ENCODE measurements around the gene POC5.
A peak's percentile ranks its signal among the peaks of the same experiment; 100 is the strongest.
"Not testable (repeated sequence)": the region's sequence is repeated elsewhere in the genome, so short reads cannot be mapped to it uniquely, and the experiment has no call there.

Gene POC5

GRCh38 chr5:75723378-75723777 is 6.1 kb upstream of the POC5 start:
- no peaks in the 10 kb centered on the region for H3K9me3 ChIP-seq
- peaks cover 9% of the 10 kb centered on the region; the same call in 1 of the 2 replicates for H3K27me3 ChIP-seq (ENCODE audit: low read depth)
- no peaks in the 10 kb centered on the region for H3K36me3 ChIP-seq (replicated peaks)
- DNase-seq (ENCODE audit: low spot score in 2 of 2), result no peak
- no peak overlapping the region for H3K4me3 ChIP-seq
- H3K4me1 ChIP-seq, result peaks cover 18% of the 10 kb centered on the region
- in situ Hi-C loops (cut with MboI; ENCODE audit: low sequenced_read_pairs), result no loop called here

GRCh38 chr5:75721573-75721972 is 4.3 kb upstream of the POC5 start:
- no peak for DNase-seq (ENCODE audit: low spot score in 2 of 2)
- H3K4me1 ChIP-seq, result peaks cover 18% of the 10 kb centered on the region
- H3K36me3 ChIP-seq (replicated peaks), result no peaks in the 10 kb centered on the region
- in situ Hi-C loops (cut with MboI; ENCODE audit: low sequenced_read_pairs), result no loop called here
- no peaks in the 10 kb centered on the region for H3K9me3 ChIP-seq
- no peak overlapping the region for H3K4me3 ChIP-seq
- peaks cover 9% of the 10 kb centered on the region; the same call in 1 of the 2 replicates for H3K27me3 ChIP-seq (ENCODE audit: low read depth)

GRCh38 chr5:75720882-75721281 is 3.6 kb upstream of the POC5 start:
- in situ Hi-C loops (cut with MboI; ENCODE audit: low sequenced_read_pairs), result no loop called here
- Histone ChIP-seq H3K27me3 (ENCODE audit: low read depth) (peaks cover 9% of the 10 kb centered on the region; the same call in 1 of the 2 replicates), H3K4me1 (peaks cover 20% of the 10 kb centered on the region), H3K9me3 (no peaks in the 10 kb centered on the region), H3K36me3 (replicated peaks) (no peaks in the 10 kb centered on the region), H3K4me3 (no peak overlapping the region)
- no peak for DNase-seq (ENCODE audit: low spot score in 2 of 2)

GRCh38 chr5:75716715-75717081 is 539 bp downstream of the POC5 start:
- in situ Hi-C loops (cut with MboI; ENCODE audit: low sequenced_read_pairs), result no loop called here
- Histone ChIP-seq H3K9me3 (no peaks in the 10 kb centered on the region), H3K4me3 (peak overlapping the region; percentile 77), H3K4me1 (peaks cover 3% of the 10 kb centered on the region; the same call in 1 of the 2 replicates), H3K27me3 (ENCODE audit: low read depth) (peaks cover 3% of the 10 kb centered on the region; the same call in 1 of the 2 replicates), H3K36me3 (replicated peaks) (0 out of 2 replicates have a peak, but pooled peaks cover 3% of the 10 kb centered on the region)
- no peak for DNase-seq (ENCODE audit: low spot score in 2 of 2)

- H3K27me3 ChIP-seq (ENCODE audit: low read depth), result no peaks in the 10 kb centered on the region
- 0 out of 2 replicates have a peak, but pooled peaks cover 11% of the 10 kb centered on the region for H3K36me3 ChIP-seq (replicated peaks)
- no peak overlapping the region for H3K4me3 ChIP-seq
- in situ Hi-C loops (cut with MboI; ENCODE audit: low sequenced_read_pairs), result no loop called here
- DNase-seq (ENCODE audit: low spot score in 2 of 2), result no peak
- H3K4me1 ChIP-seq, result peaks cover 3% of the 10 kb centered on the region; the same call in 1 of the 2 replicates
- H3K9me3 ChIP-seq, result no peaks in the 10 kb centered on the region
Observed at GRCh38 chr5:75712091-75712490, 5.1 kb downstream of the POC5 start.

- Histone ChIP-seq H3K9me3 (no peaks in the 10 kb centered on the region), H3K27me3 (ENCODE audit: low read depth) (no peaks in the 10 kb centered on the region), H3K4me1 (peaks cover 3% of the 10 kb centered on the region; the same call in 1 of the 2 replicates), H3K36me3 (replicated peaks) (0 out of 2 replicates have a peak, but pooled peaks cover 11% of the 10 kb centered on the region), H3K4me3 (no peak overlapping the region)
- in situ Hi-C loops (cut with MboI; ENCODE audit: low sequenced_read_pairs), result no loop called here
- no peak for DNase-seq (ENCODE audit: low spot score in 2 of 2)
Observed at GRCh38 chr5:75711151-75711550, 6.1 kb downstream of the POC5 start.

GRCh38 chr5:75710637-75711036 is 6.6 kb downstream of the POC5 start:
- Histone ChIP-seq H3K36me3 (replicated peaks) (0 out of 2 replicates have a peak, but pooled peaks cover 11% of the 10 kb centered on the region), H3K9me3 (no peaks in the 10 kb centered on the region), H3K4me3 (no peak overlapping the region), H3K4me1 (no peaks in the 10 kb centered on the region), H3K27me3 (ENCODE audit: low read depth) (no peaks in the 10 kb centered on the region)
- no peak for DNase-seq (ENCODE audit: low spot score in 2 of 2)
- in situ Hi-C loops (cut with MboI; ENCODE audit: low sequenced_read_pairs), result no loop called here

GRCh38 chr5:75707911-75708509 is 9.2 kb downstream of the POC5 start:
- Histone ChIP-seq H3K9me3 (no peaks in the 10 kb centered on the region), H3K27me3 (ENCODE audit: low read depth) (no peaks in the 10 kb centered on the region), H3K4me3 (no peak overlapping the region), H3K36me3 (replicated peaks) (peaks cover 19% of the 10 kb centered on the region), H3K4me1 (no peaks in the 10 kb centered on the region)
- no peak for DNase-seq (ENCODE audit: low spot score in 2 of 2)
- in situ Hi-C loops (cut with MboI; ENCODE audit: low sequenced_read_pairs), result no loop called here

- in situ Hi-C loops (cut with MboI; ENCODE audit: low sequenced_read_pairs), result no loop called here
- peaks cover 29% of the 10 kb centered on the region for H3K36me3 ChIP-seq (replicated peaks)
- H3K4me1 ChIP-seq, result no peaks in the 10 kb centered on the region
- DNase-seq (ENCODE audit: low spot score in 2 of 2), result no peak
- no peaks in the 10 kb centered on the region for H3K27me3 ChIP-seq (ENCODE audit: low read depth)
- no peaks in the 10 kb centered on the region for H3K9me3 ChIP-seq
- no peak overlapping the region for H3K4me3 ChIP-seq
Observed at GRCh38 chr5:75706775-75707174, 10.5 kb downstream of the POC5 start.

- no peak for DNase-seq (ENCODE audit: low spot score in 2 of 2)
- Histone ChIP-seq H3K36me3 (replicated peaks) (peaks cover 27% of the 10 kb centered on the region), H3K9me3 (no peaks in the 10 kb centered on the region), H3K4me3 (no peak overlapping the region), H3K27me3 (ENCODE audit: low read depth) (no peaks in the 10 kb centered on the region), H3K4me1 (no peaks in the 10 kb centered on the region)
- in situ Hi-C loops (cut with MboI; ENCODE audit: low sequenced_read_pairs), result no loop called here
Observed at GRCh38 chr5:75706016-75706415, 11.2 kb downstream of the POC5 start.

- Histone ChIP-seq H3K36me3 (replicated peaks) (peaks cover 21% of the 10 kb centered on the region), H3K4me1 (no peaks in the 10 kb centered on the region), H3K9me3 (no peaks in the 10 kb centered on the region), H3K27me3 (ENCODE audit: low read depth) (no peaks in the 10 kb centered on the region), H3K4me3 (no peak overlapping the region)
- in situ Hi-C loops (cut with MboI; ENCODE audit: low sequenced_read_pairs), result no loop called here
- no peak for DNase-seq (ENCODE audit: low spot score in 2 of 2)
Observed at GRCh38 chr5:75701856-75702255, 15.4 kb downstream of the POC5 start.

GRCh38 chr5:75695472-75696351 is 21.5 kb downstream of the POC5 start:
- DNase-seq (ENCODE audit: low spot score in 2 of 2); H3K27me3 ChIP-seq (ENCODE audit: low read depth); in situ Hi-C loops (cut with MboI; ENCODE audit: low sequenced_read_pairs); H3K4me1 ChIP-seq; H3K4me3 ChIP-seq; H3K9me3 ChIP-seq; H3K36me3 ChIP-seq (replicated peaks): not testable (repeated sequence)

GRCh38 chr5:75694781-75695180 is 22.5 kb downstream of the POC5 start:
- H3K9me3 ChIP-seq, result no peaks in the 10 kb centered on the region
- no peak for DNase-seq (ENCODE audit: low spot score in 2 of 2)
- H3K27me3 ChIP-seq (ENCODE audit: low read depth), result no peaks in the 10 kb centered on the region
- peaks cover 4% of the 10 kb centered on the region; the same call in 1 of the 2 replicates for H3K36me3 ChIP-seq (replicated peaks)
- no peaks in the 10 kb centered on the region for H3K4me1 ChIP-seq
- in situ Hi-C loops (cut with MboI; ENCODE audit: low sequenced_read_pairs), result no loop called here
- H3K4me3 ChIP-seq, result no peak overlapping the region

- DNase-seq (ENCODE audit: low spot score in 2 of 2), result no peak
- Histone ChIP-seq H3K4me3 (no peak overlapping the region), H3K4me1 (no peaks in the 10 kb centered on the region), H3K36me3 (replicated peaks) (peaks cover 27% of the 10 kb centered on the region; the same call in 1 of the 2 replicates), H3K9me3 (no peaks in the 10 kb centered on the region), H3K27me3 (ENCODE audit: low read depth) (no peaks in the 10 kb centered on the region)
- in situ Hi-C loops (cut with MboI; ENCODE audit: low sequenced_read_pairs), result no loop called here
Observed at GRCh38 chr5:75690669-75691068, 26.6 kb downstream of the POC5 start.
